C4-2B (cell line): Measurements from ENCODE around the gene KIF13A.

ENCODE experiments used
- ZFX ChIP-seq: fragments of 450-650 bp; IDR thresholded peaks from 2 replicates; pipeline ENCODE4 v1.6.1; 2017
- TF ChIP-seq, protein P1 (sequence below): fragments of 450-650 bp; conservative IDR thresholded peaks from 2 replicates; pipeline ENCODE4 v1.5.1; 2017; ENCODE audit warnings: mild to moderate bottlenecking

DNA sequence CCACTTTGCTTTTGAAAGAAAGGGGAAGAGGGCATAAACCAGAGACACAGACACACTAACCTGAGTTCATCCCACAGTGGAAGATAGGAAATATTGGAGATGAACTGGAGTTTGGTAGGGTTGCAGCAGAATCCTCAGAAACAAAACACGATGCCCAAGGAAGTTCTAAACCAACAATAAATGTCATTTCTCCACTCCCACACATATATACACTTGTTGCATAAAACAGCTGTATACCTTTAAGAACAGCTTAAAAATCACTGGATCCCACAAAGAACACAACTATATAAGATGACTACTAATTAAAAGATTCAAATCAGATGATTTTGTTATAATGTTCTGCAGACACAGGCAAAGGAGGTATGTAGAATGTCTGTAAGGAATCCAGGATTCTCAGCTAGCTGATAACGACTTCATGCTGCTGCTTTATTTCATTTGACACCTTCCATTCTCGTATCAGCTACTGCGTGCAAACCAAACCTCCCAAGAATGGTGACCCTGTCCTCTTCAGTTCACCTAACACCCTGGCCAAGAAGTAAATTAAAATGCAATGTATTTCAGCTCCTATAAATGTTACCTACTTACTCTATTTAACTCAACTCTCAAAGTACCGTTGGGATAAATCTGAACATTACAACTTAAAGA is 14.3 kb downstream of the KIF13A start:
- TF ChIP-seq, protein P1, sequence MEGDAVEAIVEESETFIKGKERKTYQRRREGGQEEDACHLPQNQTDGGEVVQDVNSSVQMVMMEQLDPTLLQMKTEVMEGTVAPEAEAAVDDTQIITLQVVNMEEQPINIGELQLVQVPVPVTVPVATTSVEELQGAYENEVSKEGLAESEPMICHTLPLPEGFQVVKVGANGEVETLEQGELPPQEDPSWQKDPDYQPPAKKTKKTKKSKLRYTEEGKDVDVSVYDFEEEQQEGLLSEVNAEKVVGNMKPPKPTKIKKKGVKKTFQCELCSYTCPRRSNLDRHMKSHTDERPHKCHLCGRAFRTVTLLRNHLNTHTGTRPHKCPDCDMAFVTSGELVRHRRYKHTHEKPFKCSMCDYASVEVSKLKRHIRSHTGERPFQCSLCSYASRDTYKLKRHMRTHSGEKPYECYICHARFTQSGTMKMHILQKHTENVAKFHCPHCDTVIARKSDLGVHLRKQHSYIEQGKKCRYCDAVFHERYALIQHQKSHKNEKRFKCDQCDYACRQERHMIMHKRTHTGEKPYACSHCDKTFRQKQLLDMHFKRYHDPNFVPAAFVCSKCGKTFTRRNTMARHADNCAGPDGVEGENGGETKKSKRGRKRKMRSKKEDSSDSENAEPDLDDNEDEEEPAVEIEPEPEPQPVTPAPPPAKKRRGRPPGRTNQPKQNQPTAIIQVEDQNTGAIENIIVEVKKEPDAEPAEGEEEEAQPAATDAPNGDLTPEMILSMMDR, result no peak
- TF ChIP-seq ZFX, result no peak
